Airway epithelial cell (primary cell): ENCODE results near the gene EXOC1L. TPM values are rescaled to one million over a fixed set of nuclear protein-coding genes. Genes with fewer than 3 reads are reported as not detected.

Experiments used
- total RNA-seq: library from RNA; depleted of rRNA; stranded (reverse); fragments of >200 nt; gene quantifications from 2 replicates; pipeline ENCODE4 v1.2.3, GENCODE V29; 2015

Gene EXOC1L
- not detected in 2 replicates for total RNA-seq

GRCh38 chr4:55819634-55820033, at the start of gene EXOC1L:
TSS of gene EXOC1L (plus strand) at chr4:55819790. CDS start at chr4:55820027, 237 bp downstream.

GRCh38 chr4:55853484-55854046, 34.0 kb downstream of the EXOC1L start, which contains the start of gene EXOC1:
TSS of gene EXOC1 (plus strand) at chr4:55853648. CDS start at chr4:55858324, 4,676 bp downstream.

Other genes with a start within 250 kb of the EXOC1L start
- gene PDCL2, start 227.5 kb upstream of the EXOC1L start, total RNA-seq = not detected in 2 replicates
- gene NMU, start 183.5 kb upstream of the EXOC1L start, total RNA-seq = 28.1 and 29.0 TPM in 2 replicates
- 24.8 and 24.9 TPM in 2 replicates for gene EXOC1, start 33.9 kb downstream of the EXOC1L start, total RNA-seq
- gene CEP135, start 129.2 kb downstream of the EXOC1L start, total RNA-seq = 2.8 and 5.0 TPM in 2 replicates